GM13977 (cell line): ENCODE data around the gene MZB1.
A peak's percentile ranks its signal among the peaks of the same experiment; 100 is the strongest.

Source experiments
- DNase-seq: peaks from one replicate; pipeline ENCODE4 v3.0.0; 2012; ENCODE audit warnings: low spot score
- in situ Hi-C: fragments of 300-500 bp; cut with MboI; formaldehyde crosslinking; loops from one replicate; pipeline ENCODE4 v1.12.0; 2022; ENCODE audit warnings: low sequenced_read_pairs, low pct_unique_long_range_greater_than_20kb, mixed read lengths, inconsistent platforms; ENCODE audit not compliant: unreplicated experiment
- TF ChIP-seq, protein P1 (sequence below): IDR thresholded peaks from 2 replicates; pipeline ENCODE4 v1.5.1; 2012; ENCODE audit warnings: mild to moderate bottlenecking, control low read depth; ENCODE audit not compliant: insufficient read depth; ENCODE audit errors: extremely low read depth, missing control alignments

Gene MZB1

DNA sequence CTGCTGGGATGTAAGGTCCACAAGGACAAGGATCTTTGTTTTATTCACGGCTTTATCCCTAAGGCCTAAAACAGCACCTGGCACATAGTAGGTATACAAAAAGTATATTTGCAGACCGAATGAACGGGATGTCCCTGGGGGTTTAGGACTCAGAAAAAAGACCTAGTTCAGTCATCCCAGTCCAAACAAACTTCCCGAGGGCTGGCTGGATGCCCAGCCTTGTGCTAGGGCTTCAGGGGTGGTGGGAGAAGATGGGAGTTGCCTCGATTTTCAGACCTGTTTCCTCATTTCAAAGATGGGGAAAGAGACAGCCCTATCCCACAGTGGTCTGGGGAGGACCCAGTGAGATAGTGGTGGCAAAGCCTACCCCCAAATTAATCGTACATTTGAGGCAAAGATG lies 8.2 kb upstream of the MZB1 start:
- in situ Hi-C loops = no loop called here
- TF ChIP-seq, protein P1, sequence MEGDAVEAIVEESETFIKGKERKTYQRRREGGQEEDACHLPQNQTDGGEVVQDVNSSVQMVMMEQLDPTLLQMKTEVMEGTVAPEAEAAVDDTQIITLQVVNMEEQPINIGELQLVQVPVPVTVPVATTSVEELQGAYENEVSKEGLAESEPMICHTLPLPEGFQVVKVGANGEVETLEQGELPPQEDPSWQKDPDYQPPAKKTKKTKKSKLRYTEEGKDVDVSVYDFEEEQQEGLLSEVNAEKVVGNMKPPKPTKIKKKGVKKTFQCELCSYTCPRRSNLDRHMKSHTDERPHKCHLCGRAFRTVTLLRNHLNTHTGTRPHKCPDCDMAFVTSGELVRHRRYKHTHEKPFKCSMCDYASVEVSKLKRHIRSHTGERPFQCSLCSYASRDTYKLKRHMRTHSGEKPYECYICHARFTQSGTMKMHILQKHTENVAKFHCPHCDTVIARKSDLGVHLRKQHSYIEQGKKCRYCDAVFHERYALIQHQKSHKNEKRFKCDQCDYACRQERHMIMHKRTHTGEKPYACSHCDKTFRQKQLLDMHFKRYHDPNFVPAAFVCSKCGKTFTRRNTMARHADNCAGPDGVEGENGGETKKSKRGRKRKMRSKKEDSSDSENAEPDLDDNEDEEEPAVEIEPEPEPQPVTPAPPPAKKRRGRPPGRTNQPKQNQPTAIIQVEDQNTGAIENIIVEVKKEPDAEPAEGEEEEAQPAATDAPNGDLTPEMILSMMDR = no peak

DNA sequence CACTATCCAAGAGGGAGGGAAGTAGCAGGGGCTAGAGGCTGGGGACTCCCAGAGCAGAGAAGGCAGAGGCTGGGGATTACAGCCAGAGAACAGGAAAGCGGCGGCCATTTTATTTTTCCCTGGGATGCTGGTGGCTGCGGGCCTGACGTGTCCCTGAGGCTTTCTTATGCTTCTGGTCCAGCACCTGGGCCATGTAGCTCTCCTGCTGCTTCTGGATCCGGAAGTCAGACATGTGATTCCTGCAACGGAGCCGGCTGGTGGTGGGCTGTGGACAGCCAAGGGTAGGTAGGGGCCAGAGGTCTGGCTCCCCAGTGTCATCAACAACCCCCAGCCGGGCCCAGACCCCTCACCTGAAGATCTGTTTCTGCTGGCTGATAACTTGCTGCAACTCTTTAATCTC lies 7.0 kb upstream of the MZB1 start:
- in situ Hi-C loops = no loop called here
- DNase-seq = no peak
- TF ChIP-seq, protein P1 = no peak

More for the DNA sequence above, 8.2 kb upstream of the MZB1 start:
- DNase-seq = no peak

- TF ChIP-seq, protein P1 = peak; percentile 1
- in situ Hi-C loops = no loop called here
- no peak for DNase-seq
Measured at GRCh38 chr5:139395844-139396640, 6.3 kb upstream of the MZB1 start.

- in situ Hi-C loops = no loop called here
- no peak for DNase-seq
- TF ChIP-seq, protein P1 = no peak
Measured at GRCh38 chr5:139394654-139395566, 5.2 kb upstream of the MZB1 start, which contains the start of gene PROB1. Gene PROB1, minus strand, starts transcription at chr5:139395104. Its CDS starts 23 bp downstream, at chr5:139395081.

GRCh38 chr5:139394123-139394653 lies 4.5 kb upstream of the MZB1 start:
- in situ Hi-C loops = no loop called here
- DNase-seq = peak; percentile 86
- TF ChIP-seq, protein P1 = peak; percentile 78

DNA sequence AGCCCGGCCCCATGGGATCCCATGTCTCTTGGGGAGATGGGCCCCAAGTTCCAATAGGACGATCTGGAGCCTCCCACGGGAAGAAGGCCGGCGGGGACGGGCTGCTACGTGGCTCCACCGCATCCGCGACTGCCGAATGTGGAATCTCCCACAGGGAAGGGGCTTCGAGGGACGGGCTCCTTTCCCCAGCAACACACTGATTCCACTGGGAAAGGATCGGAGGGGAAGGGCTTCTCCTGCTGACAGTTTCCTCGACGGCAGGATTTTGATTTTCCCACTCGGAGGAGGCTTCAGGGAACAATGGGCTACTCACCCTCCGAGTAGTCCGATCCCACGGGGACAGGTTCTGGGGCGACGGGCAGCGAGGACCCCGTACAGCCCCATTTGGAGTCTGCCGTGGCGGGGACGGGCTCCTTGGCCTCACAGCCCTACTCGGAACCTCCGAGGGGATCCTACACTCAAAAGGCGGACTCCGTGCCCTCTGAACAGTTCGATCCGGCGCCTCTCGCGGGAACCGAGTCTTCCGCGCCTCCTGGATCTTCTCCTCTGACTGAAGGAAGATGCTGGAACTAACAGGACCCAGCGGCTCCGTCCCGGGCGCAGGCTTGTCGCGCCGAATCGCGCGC lies 3.9 kb upstream of the MZB1 start:
- DNase-seq = peak; percentile 55
- TF ChIP-seq, protein P1 = no peak
- in situ Hi-C loops = no loop called here
